ELR (cell line): ENCODE measurements around the gene ZFYVE28.
"Not testable (repeated sequence)": the region's sequence is repeated elsewhere in the genome, so short reads cannot be mapped to it uniquely, and the experiment has no call there.

Source experiments
- DNase-seq: peaks from one replicate; pipeline ENCODE4 v3.0.0-alpha.2; 2015; ENCODE audit warnings: low read depth

The ZFYVE28 gene

GRCh38 chr4:2390784-2391421 is 27.5 kb downstream of the ZFYVE28 start:
- DNase-seq = no peak

- DNase-seq = no peak
Observed at GRCh38 chr4:2390146-2390545, 28.3 kb downstream of the ZFYVE28 start.

GRCh38 chr4:2389691-2390090 is 28.8 kb downstream of the ZFYVE28 start:
- DNase-seq = no peak

DNA sequence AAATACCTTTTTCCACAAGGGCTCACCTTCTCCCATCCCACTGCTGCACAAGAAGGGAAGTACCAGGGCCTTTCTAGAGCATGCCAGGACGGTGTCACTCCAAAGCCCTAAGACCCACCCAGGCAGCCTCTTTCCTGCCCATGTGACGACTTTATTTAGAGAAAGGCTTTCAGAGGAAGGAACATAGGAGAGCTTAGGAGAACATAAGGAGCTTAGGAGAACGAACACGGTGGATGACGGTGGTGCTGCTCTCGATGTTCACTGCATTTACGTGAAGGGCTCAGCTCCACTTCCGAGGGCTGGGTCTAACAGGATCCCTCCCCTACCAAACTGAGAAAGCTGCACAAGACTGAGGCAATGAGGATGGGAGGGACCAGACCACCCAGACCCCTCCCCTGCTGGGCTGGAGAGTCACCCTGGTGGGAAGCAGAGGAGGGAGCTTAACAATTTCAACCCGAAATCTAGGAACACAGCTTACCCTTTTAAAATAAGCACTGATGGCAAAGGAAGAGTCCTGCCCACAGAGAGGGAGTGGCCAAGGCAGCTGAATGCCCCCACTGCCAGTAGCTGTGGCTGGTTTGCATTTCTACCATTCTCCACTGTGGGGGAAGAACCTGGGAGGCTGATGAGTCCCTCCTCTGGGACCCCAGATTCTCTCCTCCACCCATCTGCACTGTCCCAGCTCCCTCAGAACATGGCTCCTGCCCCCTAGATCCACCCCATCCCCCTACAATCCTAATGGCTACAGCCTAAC is 29.8 kb downstream of the ZFYVE28 start:
- DNase-seq = no peak

DNA sequence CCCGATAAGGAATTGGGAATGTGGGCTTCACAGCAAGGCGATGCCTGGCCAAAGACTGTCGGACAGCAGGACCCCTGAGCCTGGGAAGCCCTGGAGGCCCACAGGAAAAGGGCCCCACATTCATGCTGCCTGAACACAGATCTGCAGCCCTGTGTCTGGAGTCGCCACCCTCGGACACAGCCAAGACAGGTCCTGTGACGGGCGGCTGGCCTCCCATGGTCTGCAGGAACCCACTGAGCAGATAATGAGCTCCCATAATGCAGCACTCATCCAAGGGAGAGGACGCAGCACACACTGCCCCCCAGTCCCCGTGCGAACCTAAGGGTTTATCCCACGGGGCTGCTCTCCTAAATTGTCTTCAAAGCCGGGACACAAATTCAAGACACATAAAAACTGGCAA is 30.6 kb downstream of the ZFYVE28 start:
- no peak for DNase-seq

GRCh38 chr4:2387218-2387617 is 31.2 kb downstream of the ZFYVE28 start:
- no peak for DNase-seq

DNA sequence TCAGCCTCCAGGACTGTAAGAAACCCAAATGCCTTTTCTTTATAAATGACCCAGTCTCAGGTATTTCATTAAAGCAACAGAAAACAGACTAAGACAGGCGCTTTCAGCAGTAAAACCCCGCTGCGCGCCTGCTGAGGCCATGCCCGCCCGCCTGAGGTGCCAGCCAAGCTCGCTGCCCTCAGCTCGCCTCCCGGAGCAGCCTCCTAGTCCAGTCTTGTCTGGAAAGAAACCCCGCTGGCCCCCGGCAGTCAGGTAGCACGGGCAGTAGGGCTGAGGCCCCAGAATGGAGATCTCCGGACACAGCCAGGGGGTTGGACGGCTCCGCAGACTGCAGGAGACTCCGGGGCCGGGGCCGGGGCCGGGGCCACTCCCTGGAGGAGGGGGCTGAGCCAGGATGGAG is 31.7 kb downstream of the ZFYVE28 start:
- no peak for DNase-seq

DNA sequence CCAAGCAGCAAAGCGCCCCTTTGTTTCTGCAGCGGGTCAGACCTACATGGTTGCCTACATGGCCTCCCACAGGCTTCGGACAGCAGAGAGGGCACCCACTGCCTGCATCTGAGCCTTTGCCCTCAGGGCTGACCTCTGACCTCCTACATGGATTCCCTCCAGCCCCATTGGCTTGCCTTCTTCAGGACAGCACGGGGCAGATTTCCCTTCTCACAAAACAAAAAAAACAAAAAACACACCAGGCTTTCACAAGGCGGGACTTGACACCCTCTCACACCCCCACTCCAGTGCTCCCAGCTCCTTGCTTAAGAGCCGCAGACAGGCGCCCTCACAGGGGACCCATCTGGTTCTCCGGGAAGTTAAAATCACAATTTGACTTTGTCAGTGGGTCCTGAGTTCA is 32.9 kb downstream of the ZFYVE28 start:
- no peak for DNase-seq

- DNase-seq = no peak
Observed at GRCh38 chr4:2384245-2384644, 34.2 kb downstream of the ZFYVE28 start.

DNA sequence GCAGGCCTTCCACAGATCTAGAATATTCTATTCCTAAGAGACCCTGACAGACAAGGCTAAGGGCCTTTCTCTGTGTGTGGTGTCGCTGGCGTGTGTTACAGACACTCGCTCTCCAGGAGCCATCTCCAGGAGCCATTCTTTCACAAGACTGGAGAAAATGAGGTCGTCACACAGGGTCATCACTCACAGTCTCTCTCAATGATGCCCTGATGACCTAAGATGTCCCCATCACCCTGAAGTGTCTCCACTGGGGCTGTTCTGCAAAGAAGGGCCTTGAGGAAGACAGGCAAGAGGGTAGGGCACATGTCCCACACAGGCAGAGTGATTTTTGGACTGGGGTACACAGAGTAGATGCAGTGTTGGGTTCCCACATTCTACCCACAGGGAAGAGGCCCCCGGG is 34.7 kb downstream of the ZFYVE28 start:
- DNase-seq = no peak

DNA sequence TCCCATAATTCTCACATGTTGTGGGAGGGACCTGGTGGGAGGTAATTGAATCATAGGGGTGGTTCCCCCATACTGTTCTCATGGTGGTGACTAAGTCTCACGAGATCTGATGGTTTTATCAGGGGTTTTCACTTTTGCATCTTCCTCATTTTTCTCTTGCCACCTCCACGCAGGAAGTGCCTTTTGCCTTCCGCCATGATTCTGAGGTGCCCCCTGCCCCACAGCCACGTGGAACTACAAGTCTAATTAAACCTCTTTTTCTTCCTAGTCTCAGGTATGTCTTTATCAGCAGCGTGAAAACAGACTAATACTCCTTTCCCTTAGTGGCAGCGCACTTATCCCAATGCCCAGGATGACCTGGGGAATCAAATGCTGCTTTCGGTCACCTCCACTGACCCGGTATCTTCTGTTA is 35.2 kb downstream of the ZFYVE28 start:
- DNase-seq = not testable (repeated sequence)

- DNase-seq = not testable (repeated sequence)
Observed at GRCh38 chr4:2382769-2383202, 35.7 kb downstream of the ZFYVE28 start.

DNA sequence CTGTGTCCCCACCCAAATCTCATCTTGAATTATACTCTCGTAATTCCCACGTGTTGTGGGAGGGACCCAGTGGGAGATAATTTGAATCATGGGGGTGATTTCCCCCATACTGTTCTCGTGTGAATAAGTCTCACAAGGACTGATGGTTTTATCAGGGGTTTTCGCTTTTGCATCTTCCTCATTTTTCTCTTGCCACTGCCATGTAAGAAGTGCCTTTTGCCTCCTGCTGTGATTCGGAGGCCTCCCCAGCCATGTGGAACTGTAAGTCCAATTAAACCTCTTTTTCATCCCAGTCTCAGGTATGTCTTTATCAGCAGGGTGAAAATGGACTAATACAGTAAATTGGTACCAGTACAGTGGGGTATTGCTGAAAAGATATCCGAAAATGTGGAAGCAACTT is 37.9 kb downstream of the ZFYVE28 start:
- not testable (repeated sequence) for DNase-seq

GRCh38 chr4:2378898-2379297 is 39.5 kb downstream of the ZFYVE28 start:
- no peak for DNase-seq

DNA sequence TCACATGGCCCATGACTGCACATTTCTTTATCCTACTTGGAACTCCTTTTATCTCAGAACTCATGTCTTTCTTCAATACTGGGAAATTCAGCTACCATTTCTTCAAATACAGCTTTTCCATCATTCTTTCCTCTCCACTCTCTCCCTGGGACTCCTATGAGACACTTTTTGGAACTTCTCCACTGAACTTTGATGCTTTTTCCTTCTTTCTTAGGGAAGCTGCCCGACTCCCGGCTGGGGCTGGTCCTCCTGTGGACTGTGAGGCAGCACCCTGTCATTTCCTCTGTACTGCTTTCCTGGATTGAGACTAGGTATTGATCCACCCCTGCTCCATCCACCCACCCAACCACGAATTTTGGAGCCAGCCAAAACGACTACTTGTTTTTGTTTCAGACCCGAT is 40.0 kb downstream of the ZFYVE28 start:
- DNase-seq = no peak

GRCh38 chr4:2377241-2377640 is 41.2 kb downstream of the ZFYVE28 start:
- DNase-seq = no peak

GRCh38 chr4:2375427-2375826 is 43.0 kb downstream of the ZFYVE28 start:
- DNase-seq = no peak

DNA sequence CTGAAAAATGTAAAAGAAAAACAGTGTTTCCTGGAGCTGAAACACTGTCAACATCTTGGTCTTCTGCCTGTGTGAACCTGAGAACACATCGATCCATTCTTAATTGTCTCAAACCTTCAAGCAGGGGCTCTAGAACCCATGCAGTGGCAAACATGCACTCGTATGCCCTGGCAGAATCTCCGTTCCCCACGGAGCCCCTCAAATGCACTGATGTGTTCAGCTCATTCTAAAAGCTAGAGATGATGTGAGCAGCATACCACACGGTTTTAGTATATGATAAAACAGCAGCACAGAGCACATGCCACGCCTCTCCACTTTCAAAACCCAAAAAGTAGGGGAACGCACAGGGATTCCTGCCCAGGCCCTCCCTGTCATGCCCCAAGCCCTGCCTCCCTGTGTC is 44.9 kb downstream of the ZFYVE28 start:
- no peak for DNase-seq

- DNase-seq = no peak
Observed at GRCh38 chr4:2372488-2373030, 45.9 kb downstream of the ZFYVE28 start.

DNA sequence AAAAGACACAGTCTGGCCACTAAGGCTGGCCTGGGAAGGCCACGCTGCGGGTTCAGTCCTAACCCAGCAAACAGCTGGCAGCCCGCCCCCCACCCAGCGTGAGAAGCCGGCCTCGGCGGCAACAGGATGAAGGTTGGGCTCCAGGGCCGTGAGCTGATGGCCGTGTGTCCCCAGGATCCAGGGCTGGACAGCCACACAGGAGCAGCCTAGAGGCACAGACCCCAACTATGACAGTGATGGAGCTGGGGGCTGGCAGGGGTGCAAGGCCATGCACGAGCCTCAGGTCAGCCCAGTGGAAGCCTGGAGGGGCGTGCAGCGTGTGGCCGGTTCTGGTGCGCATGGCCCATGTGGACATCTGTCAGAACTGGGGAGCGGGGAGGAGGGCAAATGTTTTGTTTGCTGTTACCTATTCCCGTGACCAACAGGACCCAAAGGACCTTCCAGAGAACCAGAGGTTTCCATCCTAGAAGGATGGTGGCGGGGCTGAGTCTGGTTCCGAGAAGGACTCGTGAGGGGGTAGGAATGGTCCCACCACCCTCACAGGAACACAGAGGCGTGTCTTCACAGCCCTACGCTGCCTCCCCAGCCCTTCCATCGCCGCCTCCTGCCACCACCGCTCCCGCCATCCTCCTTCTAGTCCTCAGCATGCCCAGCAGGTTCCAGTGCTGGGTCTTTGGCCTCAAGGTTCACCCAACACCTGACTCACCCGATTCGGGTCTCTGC is 46.5 kb downstream of the ZFYVE28 start:
- DNase-seq = no peak

DNA sequence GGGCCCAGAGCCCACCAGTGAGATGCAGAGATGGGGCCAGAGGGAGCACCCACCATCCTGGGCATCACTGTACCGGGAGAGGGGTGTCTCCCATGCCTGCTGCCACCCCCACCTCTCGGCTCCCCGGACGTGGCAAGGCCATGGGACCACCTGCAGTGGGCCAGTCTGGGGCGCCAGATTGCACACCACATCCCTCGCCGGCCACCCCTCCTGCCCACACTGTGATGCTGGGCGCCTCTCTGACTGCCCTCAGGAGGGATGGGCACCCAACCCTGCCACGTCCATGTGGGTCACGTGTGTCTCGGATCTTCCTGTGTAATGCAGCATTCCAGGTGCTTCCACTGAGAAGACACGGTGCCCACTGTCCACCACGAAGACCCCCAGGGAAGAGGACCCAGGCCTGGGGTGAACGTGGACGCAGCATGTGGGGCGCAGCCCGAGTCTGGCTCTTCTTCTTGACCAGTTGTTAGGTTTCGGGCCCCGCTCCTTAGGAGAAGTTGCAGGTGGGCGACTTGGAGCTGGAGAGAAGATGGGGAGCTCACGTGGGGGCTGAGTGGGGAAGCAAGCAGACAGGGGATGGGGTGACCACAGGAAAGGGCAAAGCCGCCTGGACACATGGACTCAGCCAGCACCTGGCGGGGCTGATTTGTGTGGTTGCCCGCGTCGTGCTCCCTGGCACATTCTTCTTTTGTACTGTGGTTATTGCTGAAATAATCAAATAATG is 47.7 kb downstream of the ZFYVE28 start:
- no peak for DNase-seq

GRCh38 chr4:2368746-2369437 is 49.6 kb downstream of the ZFYVE28 start:
- no peak for DNase-seq
